ENCODE results near the gene FUCA1. TPM values are rescaled to one million over a fixed set of nuclear protein-coding genes. Genes with fewer than 3 reads are reported as not detected.

The FUCA1 gene
- total RNA-seq, result 3.5 TPM in 2 replicates

DNA sequence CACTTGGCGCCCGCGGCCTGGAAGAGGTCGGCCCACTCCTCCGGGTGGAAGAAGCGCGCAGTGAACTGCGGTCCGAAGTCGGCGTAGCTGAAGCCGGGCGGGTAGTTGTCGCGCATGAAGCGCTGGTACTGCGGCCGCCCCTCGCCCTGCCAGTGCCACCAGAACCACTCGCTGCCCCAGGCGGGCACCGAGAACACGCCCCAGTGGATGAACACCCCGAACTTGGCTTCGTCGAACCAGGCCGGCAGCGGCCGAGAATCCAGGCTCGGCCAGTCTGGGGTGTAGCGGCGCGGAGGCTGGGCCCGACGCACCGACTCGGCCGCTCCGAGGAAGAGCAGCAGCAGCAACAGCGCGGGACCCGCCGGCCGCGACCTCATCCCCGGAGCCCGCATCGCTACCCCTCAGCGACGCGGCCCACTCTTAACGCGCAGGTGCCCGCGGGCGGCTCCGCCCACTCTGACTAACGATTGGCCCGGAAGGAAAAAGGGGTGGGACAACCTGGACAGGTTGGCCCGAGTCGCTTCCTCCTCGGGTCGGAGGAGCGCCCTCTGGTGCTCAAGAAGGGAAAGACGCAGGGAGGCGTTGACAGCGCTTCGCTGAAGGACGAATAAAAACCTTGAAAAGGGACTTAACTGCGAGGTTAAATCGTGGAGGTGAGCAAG lies at the start of gene FUCA1:
TSS of gene FUCA1 (minus strand) at position 396 of the 662 bp plus-strand sequence. CDS start at position 392, 4 bp downstream.
- H3K4me3 Mint-ChIP-seq, result peak within 1 kb of the TSS; percentile 81

DNA sequence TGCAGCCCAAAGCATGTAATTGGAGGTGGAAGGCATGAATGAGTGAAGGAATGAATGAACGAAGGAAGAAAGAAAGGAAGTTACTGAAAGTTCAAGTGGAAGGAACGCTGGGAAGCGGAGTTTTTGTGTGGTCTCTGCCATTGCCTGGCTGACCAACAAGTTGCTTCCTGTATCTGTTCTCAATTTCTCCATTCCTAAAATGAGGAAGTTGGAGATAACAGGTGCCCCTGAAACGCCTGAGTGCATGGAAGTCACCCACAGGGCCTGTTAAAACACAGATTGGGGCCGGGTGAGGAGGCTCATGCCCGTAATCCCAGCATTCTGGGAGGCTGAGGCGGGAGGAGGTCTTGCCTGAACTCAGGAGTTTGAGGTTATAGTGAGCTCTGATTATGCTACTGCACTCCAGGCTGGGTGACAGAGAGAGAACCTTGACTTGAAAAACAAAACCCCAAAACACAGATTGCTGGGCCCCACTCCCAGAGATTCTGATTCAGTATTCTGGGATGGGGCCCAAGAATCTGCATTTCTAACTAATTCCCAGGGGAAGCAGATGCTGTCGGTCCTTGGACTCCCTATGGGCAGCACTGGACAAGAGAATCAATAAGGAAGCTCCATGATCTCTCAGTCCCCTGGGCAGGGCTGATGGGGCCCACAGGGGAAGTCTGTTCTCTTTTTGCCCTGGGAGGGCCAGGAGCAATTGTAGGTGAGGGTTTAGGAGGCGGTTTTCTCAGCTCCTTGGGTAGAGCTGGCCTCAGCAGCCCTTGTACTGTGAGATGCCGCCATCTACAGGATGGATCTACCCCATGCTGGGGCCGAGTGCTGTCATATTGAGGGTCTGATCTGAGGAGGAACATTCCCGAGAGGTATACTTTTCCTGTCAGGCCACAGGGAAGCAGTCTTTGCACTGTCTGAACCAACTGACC lies 48.4 kb upstream of the FUCA1 start:
- Mint-ChIP-seq H3K27me3 (ENCODE audit: insufficient read depth) (peaks cover 15% of the 10 kb centered on the region), H3K9me3 (no peaks in the 10 kb centered on the region), H3K4me1 (ENCODE audit: low read depth) (peaks cover 11% of the 10 kb centered on the region), H3K4me3 (no peak overlapping the region), H3K36me3 (ENCODE audit: low read depth) (no peaks in the 10 kb centered on the region), H3K27ac (peak overlapping the region; percentile 80)
- DNase-seq (ENCODE audit: low spot score), result peak; percentile 36
- intact Hi-C loops (cut with micrococcal nuclease), result loop anchor here (1.0 kb wide), 4 partner anchors 48 to 144 kb away; partner anchors contain the start of gene FUCA1

More for the DNA sequence above, at the start of gene FUCA1:
- Mint-ChIP-seq H3K27ac (no peak within 1 kb of the TSS), H3K9me3 (no peaks in the 10 kb centered on the region), H3K4me1 (ENCODE audit: low read depth) (peaks cover 18% of the 10 kb centered on the region), H3K36me3 (ENCODE audit: low read depth) (no peaks in the 10 kb centered on the region), H3K27me3 (ENCODE audit: insufficient read depth) (peaks cover 11% of the 10 kb centered on the region)
- intact Hi-C loops (cut with micrococcal nuclease), result loop anchor here (1.0 to 2.0 kb wide), 7 partner anchors 30 to 96 kb away; partner anchors contain the start of genes GALE, HMGCL and PITHD1
- DNase-seq (ENCODE audit: low spot score), result peak; percentile 92

DNA sequence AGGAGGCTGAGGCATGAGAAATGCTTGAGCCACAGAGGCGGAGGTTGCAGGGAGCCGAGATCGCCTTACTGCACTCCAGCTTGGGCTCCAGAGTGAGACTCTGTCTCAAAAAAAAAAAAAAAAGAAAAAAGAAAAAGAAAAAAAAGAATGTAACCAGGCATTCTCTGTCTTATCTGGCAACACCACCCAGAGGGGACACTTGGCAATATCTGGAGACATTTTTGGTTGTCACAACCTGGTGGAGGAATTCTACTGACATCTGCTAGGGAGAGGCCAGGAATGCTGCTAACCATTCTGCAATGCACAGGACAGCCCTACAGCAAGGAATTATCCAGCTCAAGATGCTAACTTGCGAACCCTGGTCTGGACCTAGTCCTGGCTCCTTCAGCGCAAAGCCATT lies 47.4 kb upstream of the FUCA1 start:
- no peak overlapping the region for H3K4me3 Mint-ChIP-seq
- intact Hi-C loops (cut with micrococcal nuclease), result no loop called here
- no peak overlapping the region for H3K27ac Mint-ChIP-seq
- H3K27me3 Mint-ChIP-seq (ENCODE audit: insufficient read depth), result peaks cover 15% of the 10 kb centered on the region
- DNase-seq (ENCODE audit: low spot score), result no peak
- H3K4me1 Mint-ChIP-seq (ENCODE audit: low read depth), result peaks cover 21% of the 10 kb centered on the region
- no peaks in the 10 kb centered on the region for H3K36me3 Mint-ChIP-seq (ENCODE audit: low read depth)
- no peaks in the 10 kb centered on the region for H3K9me3 Mint-ChIP-seq

DNA sequence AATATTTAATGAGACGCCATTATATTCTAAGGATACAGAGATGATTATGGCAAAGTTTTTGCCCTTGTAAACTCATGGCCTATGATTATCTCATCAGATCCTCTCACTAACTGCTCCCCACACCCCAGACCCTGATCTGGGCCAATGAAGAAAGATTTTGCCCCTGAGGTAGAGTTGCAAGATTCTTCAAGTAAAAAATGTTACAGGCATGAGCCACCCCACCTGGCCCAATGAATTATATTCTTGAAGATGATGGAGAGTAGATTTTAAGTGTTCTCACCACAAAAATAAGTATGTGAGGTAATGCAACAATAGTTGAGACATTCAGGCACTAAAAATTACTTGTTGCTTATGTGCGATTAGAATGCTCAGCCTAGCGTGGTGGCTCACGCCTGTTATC lies 46.8 kb upstream of the FUCA1 start:
- no peaks in the 10 kb centered on the region for H3K9me3 Mint-ChIP-seq
- no peak overlapping the region for H3K27ac Mint-ChIP-seq
- H3K4me1 Mint-ChIP-seq (ENCODE audit: low read depth), result peaks cover 25% of the 10 kb centered on the region
- no peak overlapping the region for H3K4me3 Mint-ChIP-seq
- no peak for DNase-seq (ENCODE audit: low spot score)
- peaks cover 15% of the 10 kb centered on the region for H3K27me3 Mint-ChIP-seq (ENCODE audit: insufficient read depth)
- H3K36me3 Mint-ChIP-seq (ENCODE audit: low read depth), result no peaks in the 10 kb centered on the region
- intact Hi-C loops (cut with micrococcal nuclease), result no loop called here

DNA sequence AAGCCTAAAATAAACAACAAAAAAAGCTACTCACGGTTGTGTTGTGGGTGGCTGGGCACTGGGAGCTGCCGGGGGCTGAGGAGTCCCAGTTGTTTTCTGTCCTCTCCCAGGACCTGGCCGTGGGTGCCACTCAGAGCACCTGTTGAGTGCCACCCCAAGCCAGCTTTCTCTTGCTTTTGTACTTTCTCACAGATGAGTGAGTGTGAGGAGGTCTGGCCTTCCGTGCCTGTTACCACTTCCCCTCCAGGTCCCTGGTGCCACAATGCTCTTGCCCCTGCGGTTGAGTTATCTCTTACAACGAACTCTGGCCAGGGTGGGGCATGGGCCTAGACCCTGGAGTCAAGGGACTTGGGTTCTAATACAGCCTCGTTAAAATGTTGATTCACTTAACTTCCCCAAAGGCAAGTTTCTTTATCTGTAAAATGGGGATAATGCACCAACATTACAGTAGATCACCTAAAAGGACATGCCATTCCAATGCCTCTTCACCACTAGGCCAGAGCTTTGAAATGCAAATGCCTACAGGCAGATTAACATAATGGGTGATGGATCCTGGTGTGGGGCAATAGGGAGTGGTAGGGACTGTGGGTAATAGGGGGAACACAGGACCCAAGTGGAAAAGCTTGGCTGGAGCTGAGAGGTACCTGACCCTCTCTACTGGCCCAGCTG lies 45.3 kb upstream of the FUCA1 start, which contains the start of gene CNR2:
TSS of gene CNR2 (minus strand) at position 151 of the 669 bp plus-strand sequence. CDS start 37,745 bp downstream, outside the sequence.
- H3K36me3 Mint-ChIP-seq (ENCODE audit: low read depth), result no peaks in the 10 kb centered on the region
- peaks cover 41% of the 10 kb centered on the region for H3K4me1 Mint-ChIP-seq (ENCODE audit: low read depth)
- peaks cover 15% of the 10 kb centered on the region for H3K27me3 Mint-ChIP-seq (ENCODE audit: insufficient read depth)
- no peak for DNase-seq (ENCODE audit: low spot score)
- intact Hi-C loops (cut with micrococcal nuclease), result no loop called here
- no peak within 1 kb of the TSS for H3K27ac Mint-ChIP-seq
- H3K9me3 Mint-ChIP-seq, result no peaks in the 10 kb centered on the region
- no peak within 1 kb of the TSS for H3K4me3 Mint-ChIP-seq

DNA sequence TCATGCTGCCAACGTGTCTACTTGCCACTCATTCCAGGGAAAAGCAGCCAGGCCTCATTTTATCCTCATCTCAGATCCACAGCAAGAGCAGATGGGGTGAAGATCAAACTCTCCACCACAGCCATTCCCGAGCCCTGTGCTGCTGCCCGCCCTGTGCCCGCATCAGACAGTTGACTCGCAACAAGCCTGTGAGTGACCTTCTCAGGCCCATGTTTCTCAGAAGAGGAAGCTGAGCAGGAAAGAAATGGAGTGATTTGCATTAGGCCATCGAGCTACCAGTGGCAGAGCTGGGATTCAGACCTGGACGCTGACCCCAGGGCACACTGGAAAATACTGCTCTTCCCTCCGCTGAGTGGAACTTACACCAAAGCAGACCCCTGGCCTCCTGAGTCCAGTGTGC lies 43.8 kb upstream of the FUCA1 start:
- H3K27ac Mint-ChIP-seq, result no peak overlapping the region
- intact Hi-C loops (cut with micrococcal nuclease), result no loop called here
- H3K4me1 Mint-ChIP-seq (ENCODE audit: low read depth), result peaks cover 41% of the 10 kb centered on the region

DNA sequence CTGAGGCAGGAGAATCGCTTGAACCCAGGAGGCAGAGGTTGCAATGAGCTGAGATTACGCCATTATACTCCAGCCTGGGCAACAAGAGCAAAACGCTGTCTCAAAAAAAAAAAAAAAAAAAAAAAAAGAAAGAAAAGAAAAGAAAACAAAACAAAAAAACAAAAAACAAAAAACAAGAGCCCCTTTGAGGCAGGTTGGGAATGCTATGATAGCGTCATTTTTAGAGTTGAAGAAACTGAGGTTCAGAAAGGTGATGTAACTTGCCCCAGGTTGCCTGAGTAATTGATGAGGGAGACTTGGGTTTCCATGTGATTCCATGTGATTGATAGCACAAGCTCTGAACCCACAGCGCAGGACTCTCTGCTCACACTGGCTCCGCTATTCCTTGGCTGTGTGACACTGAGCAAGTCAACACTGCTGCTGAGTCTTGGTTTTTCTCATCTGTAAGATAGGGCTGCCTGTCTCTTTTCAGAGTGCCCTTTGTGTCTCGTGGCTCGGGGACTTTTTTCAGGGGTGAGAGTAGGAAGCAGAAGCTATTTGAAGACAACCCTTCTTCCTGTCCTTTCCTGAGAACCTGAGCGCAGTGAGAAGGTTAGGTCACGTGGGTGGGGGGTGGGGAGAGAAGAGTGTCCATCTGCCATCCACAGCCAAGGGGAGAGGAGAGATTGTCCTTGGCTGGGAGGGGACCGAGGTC lies 42.6 kb upstream of the FUCA1 start:
- H3K4me3 Mint-ChIP-seq, result peak overlapping the region; percentile 42

More for the DNA sequence above, 43.8 kb upstream of the FUCA1 start:
- H3K27me3 Mint-ChIP-seq (ENCODE audit: insufficient read depth), result peaks cover 13% of the 10 kb centered on the region
- no peaks in the 10 kb centered on the region for H3K36me3 Mint-ChIP-seq (ENCODE audit: low read depth)
- H3K4me3 Mint-ChIP-seq, result no peak overlapping the region
- H3K9me3 Mint-ChIP-seq, result no peaks in the 10 kb centered on the region
- no peak for DNase-seq (ENCODE audit: low spot score)

DNA sequence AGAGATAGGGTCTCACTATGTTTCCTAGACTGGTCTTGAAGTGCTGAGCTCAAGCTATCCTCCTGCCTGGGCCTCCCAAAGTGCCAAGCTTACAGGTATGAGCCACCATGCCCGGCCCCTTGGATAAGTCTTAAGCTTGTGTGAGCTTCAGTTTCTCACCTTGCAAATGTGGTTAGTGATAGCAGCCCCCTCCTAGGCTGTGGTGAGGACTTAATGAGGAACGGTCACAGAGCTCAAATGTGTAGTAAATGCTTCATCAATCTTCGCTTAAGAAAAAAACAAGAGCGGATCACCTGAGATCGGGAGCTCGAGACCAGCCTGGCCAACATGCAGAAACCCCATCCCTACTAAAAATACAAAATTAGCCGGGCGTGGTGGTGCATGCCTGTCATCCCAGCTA lies 42.1 kb upstream of the FUCA1 start:
- Mint-ChIP-seq H3K36me3 (ENCODE audit: low read depth) (no peaks in the 10 kb centered on the region), H3K4me1 (ENCODE audit: low read depth) (peaks cover 48% of the 10 kb centered on the region), H3K27ac (no peak overlapping the region), H3K4me3 (peak overlapping the region; percentile 7), H3K27me3 (ENCODE audit: insufficient read depth) (peaks cover 16% of the 10 kb centered on the region), H3K9me3 (no peaks in the 10 kb centered on the region)
- intact Hi-C loops (cut with micrococcal nuclease), result no loop called here
- DNase-seq (ENCODE audit: low spot score), result no peak

More for the DNA sequence above, 42.6 kb upstream of the FUCA1 start:
- intact Hi-C loops (cut with micrococcal nuclease), result no loop called here
- peak; percentile 11 for DNase-seq (ENCODE audit: low spot score)
- Mint-ChIP-seq H3K27me3 (ENCODE audit: insufficient read depth) (peaks cover 14% of the 10 kb centered on the region), H3K9me3 (no peaks in the 10 kb centered on the region), H3K36me3 (ENCODE audit: low read depth) (no peaks in the 10 kb centered on the region), H3K4me1 (ENCODE audit: low read depth) (peaks cover 44% of the 10 kb centered on the region), H3K27ac (peak overlapping the region; percentile 38)

DNA sequence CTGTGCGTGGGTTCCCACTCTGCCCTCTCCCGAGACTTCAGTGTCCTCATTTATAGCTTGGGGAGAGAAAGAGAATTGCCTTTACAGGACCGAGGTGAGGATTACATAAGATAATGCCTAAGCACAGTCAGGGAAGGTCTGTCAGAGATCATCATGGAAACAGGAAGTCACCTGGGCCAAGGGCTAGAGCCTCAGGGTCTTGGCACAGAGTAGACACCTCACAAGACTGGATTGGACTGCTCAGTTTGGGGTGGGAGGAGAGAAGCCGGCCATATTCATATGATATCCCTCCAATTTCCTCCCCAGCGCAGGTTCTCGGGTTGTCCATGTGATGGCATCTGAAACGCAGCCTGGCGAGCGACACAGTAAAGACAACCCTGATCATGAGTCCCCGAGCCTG lies 41.3 kb upstream of the FUCA1 start:
- H3K27ac Mint-ChIP-seq, result no peak overlapping the region
- H3K4me3 Mint-ChIP-seq, result peak overlapping the region; percentile 47
- H3K27me3 Mint-ChIP-seq (ENCODE audit: insufficient read depth), result peaks cover 19% of the 10 kb centered on the region
- no peaks in the 10 kb centered on the region for H3K36me3 Mint-ChIP-seq (ENCODE audit: low read depth)
- H3K9me3 Mint-ChIP-seq, result no peaks in the 10 kb centered on the region
- DNase-seq (ENCODE audit: low spot score), result no peak
- intact Hi-C loops (cut with micrococcal nuclease), result no loop called here
- H3K4me1 Mint-ChIP-seq (ENCODE audit: low read depth), result peaks cover 56% of the 10 kb centered on the region

DNA sequence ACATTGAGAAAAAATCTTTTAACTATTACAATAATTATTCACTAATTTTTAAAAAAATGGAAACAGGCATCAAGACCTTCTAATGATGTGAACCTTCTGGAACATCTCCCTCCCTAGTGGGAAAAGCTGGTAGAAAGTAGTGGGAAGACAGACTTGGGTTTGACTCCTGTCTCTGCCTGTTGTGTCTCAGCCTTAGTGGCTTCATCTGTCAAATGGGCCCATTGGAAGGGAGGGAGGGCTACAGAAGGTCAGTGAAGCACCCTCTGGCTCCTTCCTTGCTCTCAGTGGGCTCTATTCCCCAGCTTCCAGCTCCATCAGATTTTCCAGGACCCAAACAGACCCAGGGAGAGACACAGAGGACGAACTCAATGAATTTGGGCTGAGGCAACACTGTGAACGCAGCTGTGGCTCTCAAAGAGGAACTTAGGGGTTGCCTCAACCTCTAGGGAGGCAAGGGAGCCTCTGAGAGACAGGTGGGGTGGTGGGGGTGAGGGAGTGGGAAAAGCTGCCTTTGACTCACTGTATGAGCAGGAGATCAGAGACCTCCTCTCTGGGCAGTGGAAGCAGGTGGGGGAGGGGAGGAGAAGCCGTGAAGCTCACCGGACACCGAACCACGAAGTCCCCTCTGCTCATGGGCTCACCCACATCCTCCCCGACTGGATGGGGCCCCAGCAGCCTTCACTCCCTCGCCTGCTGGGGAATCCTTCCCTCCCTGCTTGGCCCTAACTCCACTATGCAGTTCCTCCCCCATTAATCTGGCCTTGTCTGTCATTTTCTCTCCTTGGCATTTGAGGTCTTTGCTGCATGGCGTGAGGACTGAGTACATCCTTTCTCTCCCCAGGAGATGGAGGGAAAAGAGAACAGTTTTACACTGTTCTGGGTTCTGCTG lies 40.6 kb upstream of the FUCA1 start:
- no peak overlapping the region for H3K4me3 Mint-ChIP-seq
- H3K4me1 Mint-ChIP-seq (ENCODE audit: low read depth), result peaks cover 58% of the 10 kb centered on the region
- peak; percentile 12 for DNase-seq (ENCODE audit: low spot score)
- peaks cover 23% of the 10 kb centered on the region for H3K27me3 Mint-ChIP-seq (ENCODE audit: insufficient read depth)
- H3K36me3 Mint-ChIP-seq (ENCODE audit: low read depth), result no peaks in the 10 kb centered on the region
- H3K9me3 Mint-ChIP-seq, result no peaks in the 10 kb centered on the region
- intact Hi-C loops (cut with micrococcal nuclease), result no loop called here
- H3K27ac Mint-ChIP-seq, result no peak overlapping the region

DNA sequence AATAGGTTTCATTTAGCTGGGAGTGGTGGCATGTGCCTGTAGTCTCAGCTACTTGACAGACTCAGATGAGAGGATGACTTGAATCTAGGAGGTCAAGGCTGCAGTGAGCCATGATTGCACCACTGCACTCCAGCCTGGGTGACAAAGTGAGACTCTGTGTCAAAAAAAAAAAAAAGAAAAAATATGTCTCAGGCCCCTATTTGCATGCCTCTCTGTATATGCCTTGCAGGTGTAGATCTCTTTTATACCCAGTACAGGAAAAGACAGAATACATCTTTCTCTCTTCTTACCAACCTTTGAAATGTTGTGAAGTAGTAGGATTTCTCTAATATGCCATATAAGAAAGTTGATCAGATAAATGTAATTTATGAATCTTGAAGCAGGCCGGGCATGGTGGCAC lies 38.6 kb upstream of the FUCA1 start:
- no peak overlapping the region for H3K27ac Mint-ChIP-seq
- H3K36me3 Mint-ChIP-seq (ENCODE audit: low read depth), result no peaks in the 10 kb centered on the region
- no peak overlapping the region for H3K4me3 Mint-ChIP-seq
- H3K27me3 Mint-ChIP-seq (ENCODE audit: insufficient read depth), result peaks cover 33% of the 10 kb centered on the region
- DNase-seq (ENCODE audit: low spot score), result no peak
- H3K4me1 Mint-ChIP-seq (ENCODE audit: low read depth), result peaks cover 48% of the 10 kb centered on the region
- H3K9me3 Mint-ChIP-seq, result no peaks in the 10 kb centered on the region
- intact Hi-C loops (cut with micrococcal nuclease), result no loop called here
